Measurements from ENCODE around the gene SNAI3. TPM values are rescaled to one million over a fixed set of nuclear protein-coding genes. Genes with fewer than 3 reads are reported as not detected.

SNAI3 gene
- total and polyA plus RNA-seq, 9 of the 15 experiments (the other 6 are each of a cell fraction or from before 2014, with no cell fraction given), result 0.04 to 4.1 (median 0.80) TPM; not detected in 1

- TF ChIP-seq HOMEZ (CRISPR knock-in tag; IDR thresholded peaks at IDR 0.05), result no peak
- peak; percentile 63 for TF ChIP-seq ETV1 (tag; conservative IDR thresholded peaks at IDR 0.05; ENCODE audit: low read depth)
- no peak for TF ChIP-seq CREB1 (IDR thresholded peaks at IDR 0.05)
- 0 out of 2 replicates have a peak, but pooled peaks have one; percentile 18 for TF ChIP-seq CREB1 (CRISPR knock-in tag; IDR thresholded peaks at IDR 0.05)
- peak; percentile 3; the same call in 1 of the 2 replicates for TF ChIP-seq USF1 (CRISPR knock-in tag; IDR thresholded peaks at IDR 0.05)
- TF ChIP-seq DMBX1 (CRISPR knock-in tag; IDR thresholded peaks at IDR 0.05; ENCODE audit: borderline replicate concordance), result 0 out of 2 replicates have a peak, but pooled peaks have one; percentile 19
- TF ChIP-seq SRSF3 (IDR thresholded peaks at IDR 0.05; ENCODE audit: insufficient read depth, low read length), result no peak
- TF ChIP-seq YBX1 (IDR thresholded peaks at IDR 0.05), result no peak
- TF ChIP-seq CGGBP1 (CRISPR knock-in tag; IDR thresholded peaks at IDR 0.05), result no peak
- TF ChIP-seq DIDO1 (tag; IDR thresholded peaks at IDR 0.05; ENCODE audit: low read depth), result no peak
- TF ChIP-seq ZNF511 (CRISPR knock-in tag; IDR thresholded peaks at IDR 0.05), result no peak
- no peak for TF ChIP-seq CHD4 (IDR thresholded peaks at IDR 0.05; ENCODE audit: insufficient read depth, insufficient replicate concordance, low read depth, low read length, poor library complexity, severe bottlenecking)
- peak; percentile 26; the same call in 1 of the 2 replicates for TF ChIP-seq TCF3 (CRISPR knock-in tag; IDR thresholded peaks at IDR 0.05)
- no peak for TF ChIP-seq ARID4B (CRISPR knock-in tag; IDR thresholded peaks at IDR 0.05)
- TF ChIP-seq ZNF239 (CRISPR knock-in tag; IDR thresholded peaks at IDR 0.05), result no peak
- TF ChIP-seq ZNF212 (CRISPR knock-in tag; IDR thresholded peaks at IDR 0.05), result no peak
- no peak for TF ChIP-seq CAMTA2 (CRISPR knock-in tag; conservative IDR thresholded peaks at IDR 0.05)
- TF ChIP-seq MEIS2 (IDR thresholded peaks at IDR 0.05; ENCODE audit: partially characterized antibody), result peak; percentile 76
- TF ChIP-seq EP300 (IDR thresholded peaks at IDR 0.05; ENCODE audit: low read length), result peak; percentile 27; the same call in 1 of the 2 replicates
- TF ChIP-seq SMC3 (conservative IDR thresholded peaks at IDR 0.05; ENCODE audit: insufficient read depth, low read depth, low read length), result no peak
These were observed 14.6 kb upstream of the SNAI3 start (continued) for GRCh38 chr16:88700636-88701482.

All from K562 (cell line).